Activated naive CD4-positive, alpha-beta T cell (primary cell): ENCODE results near the gene DRC7.

Source experiments
- DNase-seq, 4 experiments: peaks; one replicate each; lab custom pipeline; 2025; lab: John Stamatoyannopoulos, UW

DRC7 gene

GRCh38 chr16:57694725-57695679 lies at the start of gene DRC7:
Gene DRC7 (plus strand): TSS chr16:57694806. CDS start chr16:57697950, 3,144 bp downstream.
- no peak for DNase-seq

GRCh38 chr16:57645169-57645568 lies 49.4 kb upstream of the DRC7 start:
- no peak for DNase-seq

- DNase-seq, result no peak
These were observed 48.8 kb upstream of the DRC7 start for GRCh38 chr16:57645691-57646387.

- no peak for DNase-seq
These were observed 48.1 kb upstream of the DRC7 start for GRCh38 chr16:57646388-57647039.

GRCh38 chr16:57647136-57647875 lies 47.3 kb upstream of the DRC7 start:
- DNase-seq, result no peak

- DNase-seq, result no peak
These were observed 46.5 kb upstream of the DRC7 start for GRCh38 chr16:57648125-57648524.

- DNase-seq, result peak; percentile 74 to 77 (median 76)
These were observed 45.8 kb upstream of the DRC7 start for GRCh38 chr16:57648581-57649442.

GRCh38 chr16:57649443-57649751 lies 45.2 kb upstream of the DRC7 start:
- DNase-seq, result no peak

- DNase-seq, result no peak
These were observed 44.8 kb upstream of the DRC7 start for GRCh38 chr16:57649846-57650245.

GRCh38 chr16:57651344-57652333 lies 43.0 kb upstream of the DRC7 start:
- no peak for DNase-seq

GRCh38 chr16:57652695-57653471 lies 41.7 kb upstream of the DRC7 start:
- no peak for DNase-seq

GRCh38 chr16:57653936-57654335 lies 40.7 kb upstream of the DRC7 start:
- DNase-seq, result no peak

- no peak for DNase-seq
These were observed 38.2 kb upstream of the DRC7 start for GRCh38 chr16:57656342-57656955.

- DNase-seq, result no peak
These were observed 37.4 kb upstream of the DRC7 start for GRCh38 chr16:57657228-57657627.

- DNase-seq, result no peak
These were observed 36.3 kb upstream of the DRC7 start for GRCh38 chr16:57658130-57658877.

GRCh38 chr16:57658878-57659674 lies 35.5 kb upstream of the DRC7 start:
- no peak for DNase-seq
